ENCODE data around the gene SEPTIN2.

The SEPTIN2 gene

DNA sequence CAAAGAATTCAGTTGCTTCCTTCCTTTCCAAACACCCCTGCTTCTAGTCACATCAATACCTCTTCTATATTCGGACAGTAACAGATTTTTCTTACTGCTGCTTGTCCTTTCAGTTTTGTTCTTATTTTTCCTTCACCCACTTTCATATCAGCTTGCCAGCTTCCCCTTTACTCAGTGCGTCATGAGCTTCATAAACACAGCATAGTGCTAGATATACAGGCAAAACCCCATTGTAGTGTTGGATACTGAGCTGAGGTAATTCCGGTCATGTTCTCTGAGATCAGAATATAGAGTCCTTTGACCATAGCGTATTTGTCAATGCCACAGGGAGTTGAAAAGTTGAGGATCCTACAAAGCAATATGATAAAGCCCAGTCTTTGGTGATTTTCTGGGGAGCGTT is 42.7 kb downstream of the SEPTIN2 start:
- TF ChIP-seq, protein P1, sequence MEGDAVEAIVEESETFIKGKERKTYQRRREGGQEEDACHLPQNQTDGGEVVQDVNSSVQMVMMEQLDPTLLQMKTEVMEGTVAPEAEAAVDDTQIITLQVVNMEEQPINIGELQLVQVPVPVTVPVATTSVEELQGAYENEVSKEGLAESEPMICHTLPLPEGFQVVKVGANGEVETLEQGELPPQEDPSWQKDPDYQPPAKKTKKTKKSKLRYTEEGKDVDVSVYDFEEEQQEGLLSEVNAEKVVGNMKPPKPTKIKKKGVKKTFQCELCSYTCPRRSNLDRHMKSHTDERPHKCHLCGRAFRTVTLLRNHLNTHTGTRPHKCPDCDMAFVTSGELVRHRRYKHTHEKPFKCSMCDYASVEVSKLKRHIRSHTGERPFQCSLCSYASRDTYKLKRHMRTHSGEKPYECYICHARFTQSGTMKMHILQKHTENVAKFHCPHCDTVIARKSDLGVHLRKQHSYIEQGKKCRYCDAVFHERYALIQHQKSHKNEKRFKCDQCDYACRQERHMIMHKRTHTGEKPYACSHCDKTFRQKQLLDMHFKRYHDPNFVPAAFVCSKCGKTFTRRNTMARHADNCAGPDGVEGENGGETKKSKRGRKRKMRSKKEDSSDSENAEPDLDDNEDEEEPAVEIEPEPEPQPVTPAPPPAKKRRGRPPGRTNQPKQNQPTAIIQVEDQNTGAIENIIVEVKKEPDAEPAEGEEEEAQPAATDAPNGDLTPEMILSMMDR (IDR thresholded peaks at IDR 0.05) = no peak
- Mint-ChIP-seq H3K4me1 (peaks cover 53% of the 10 kb centered on the region), H3K27ac (no peak overlapping the region), H3K9me3 (no peaks in the 10 kb centered on the region), H3K27me3 (ENCODE audit: low read depth, poor library complexity) (peaks cover 2% of the 10 kb centered on the region), H3K36me3 (ENCODE audit: low read depth) (peaks cover 14% of the 10 kb centered on the region), H3K4me3 (peak overlapping the region; percentile 49)
- no peak for DNase-seq

DNA sequence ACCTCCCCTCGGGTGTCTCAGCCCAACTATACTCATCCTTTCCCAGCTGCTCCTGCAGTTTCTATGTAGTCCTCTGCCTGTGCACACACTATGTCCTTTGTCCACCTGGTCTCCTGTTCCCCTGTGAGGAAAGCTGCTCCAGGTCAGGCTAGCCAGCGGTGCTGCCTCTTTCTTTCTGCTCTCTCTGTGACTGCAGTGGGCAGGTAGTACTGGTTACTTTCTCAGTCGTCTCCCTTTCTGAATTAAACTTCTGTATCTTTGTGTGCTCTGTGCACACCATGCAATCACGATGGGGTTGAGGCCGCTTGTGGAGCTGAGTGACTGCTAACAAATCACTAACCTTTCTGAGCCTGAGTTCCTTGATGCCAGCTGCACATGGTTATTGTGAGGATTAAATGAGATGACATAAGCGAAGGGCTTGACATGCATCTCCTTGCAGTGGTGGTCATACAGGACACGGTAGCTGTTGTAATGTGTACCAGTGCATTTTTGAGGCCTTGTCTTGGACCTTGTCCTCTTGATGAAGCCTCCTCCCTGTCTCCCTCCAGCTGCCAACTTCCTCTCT is 43.8 kb downstream of the SEPTIN2 start:
- H3K36me3 Mint-ChIP-seq (ENCODE audit: low read depth) = peaks cover 18% of the 10 kb centered on the region
- H3K9me3 Mint-ChIP-seq = no peaks in the 10 kb centered on the region
- H3K27me3 Mint-ChIP-seq (ENCODE audit: low read depth, poor library complexity) = peaks cover 7% of the 10 kb centered on the region
- H3K4me1 Mint-ChIP-seq = peaks cover 42% of the 10 kb centered on the region
- DNase-seq = no peak
- no peak overlapping the region for H3K27ac Mint-ChIP-seq
- TF ChIP-seq, protein P1 (IDR thresholded peaks at IDR 0.05) = no peak
- no peak overlapping the region for H3K4me3 Mint-ChIP-seq

DNA sequence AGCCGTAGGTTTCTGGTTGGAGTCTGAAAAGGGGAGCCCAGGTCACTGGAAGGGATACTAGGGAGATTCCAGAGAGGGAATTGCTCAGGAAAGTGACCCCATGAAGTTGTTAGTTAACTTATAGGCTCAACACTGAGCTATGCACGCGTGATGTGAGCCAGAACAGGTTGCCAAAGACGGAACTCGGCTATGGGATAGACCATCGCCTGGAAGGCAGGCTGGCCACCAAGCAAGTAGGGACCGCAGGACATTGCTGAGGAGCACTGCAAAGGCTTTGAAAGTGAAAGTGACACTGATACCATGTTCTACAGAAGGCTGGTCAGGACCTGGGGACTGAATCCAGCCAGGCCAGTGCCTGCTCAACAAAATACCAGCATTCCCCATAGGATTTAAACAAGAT is 47.7 kb downstream of the SEPTIN2 start:
- Mint-ChIP-seq H3K9me3 (no peaks in the 10 kb centered on the region), H3K4me1 (peaks cover 28% of the 10 kb centered on the region), H3K27me3 (ENCODE audit: low read depth, poor library complexity) (peaks cover 7% of the 10 kb centered on the region), H3K36me3 (ENCODE audit: low read depth) (peaks cover 18% of the 10 kb centered on the region), H3K27ac (no peak overlapping the region), H3K4me3 (no peak overlapping the region)
- no peak for DNase-seq
- TF ChIP-seq, protein P1 (IDR thresholded peaks at IDR 0.05) = no peak

DNA sequence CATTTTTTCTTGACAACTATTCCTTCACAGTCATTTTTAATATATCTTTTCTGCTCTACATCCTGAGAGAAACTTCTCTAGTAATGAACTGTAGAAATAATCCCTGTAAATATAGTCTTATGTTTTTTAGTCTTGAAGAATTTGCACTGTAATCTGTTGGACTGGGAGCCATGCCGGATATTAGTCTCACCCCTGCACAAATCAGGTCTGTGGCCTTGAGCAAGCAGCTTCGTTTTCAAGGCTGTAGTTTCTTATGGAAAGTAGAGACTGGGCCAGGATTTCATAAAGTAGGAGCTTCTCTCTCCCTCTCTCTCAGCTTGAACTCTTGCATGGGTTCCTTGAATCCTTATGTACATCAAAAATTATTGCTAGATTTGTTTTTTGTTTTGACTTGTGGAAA is 49.1 kb downstream of the SEPTIN2 start:
- Mint-ChIP-seq H3K27ac (no peak overlapping the region), H3K27me3 (ENCODE audit: low read depth, poor library complexity) (peaks cover 7% of the 10 kb centered on the region), H3K4me3 (no peak overlapping the region), H3K9me3 (no peaks in the 10 kb centered on the region), H3K4me1 (peaks cover 19% of the 10 kb centered on the region), H3K36me3 (ENCODE audit: low read depth) (peaks cover 18% of the 10 kb centered on the region)
- TF ChIP-seq, protein P1 (IDR thresholded peaks at IDR 0.05) = no peak
- no peak for DNase-seq

DNA sequence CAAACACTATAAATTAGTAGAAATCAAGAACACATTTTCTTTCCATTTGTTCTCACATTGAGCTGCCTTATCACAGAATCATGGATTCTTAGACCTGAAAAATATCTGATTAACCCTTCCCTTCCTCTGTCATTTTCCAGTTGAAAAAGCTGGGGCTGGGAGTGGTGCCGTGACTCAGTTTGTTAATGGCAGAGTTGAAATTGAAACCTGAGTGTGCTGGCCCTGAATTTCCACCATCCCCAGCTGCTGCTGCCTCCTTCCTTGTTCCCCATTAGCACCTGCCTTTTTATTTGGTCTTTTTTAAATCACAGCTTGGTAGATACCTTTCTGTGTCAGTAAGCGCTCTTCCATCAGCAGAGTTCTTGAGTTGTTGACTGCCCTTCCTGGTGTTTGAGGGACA is 51.0 kb downstream of the SEPTIN2 start:
- TF ChIP-seq, protein P1 (IDR thresholded peaks at IDR 0.05) = no peak
- Mint-ChIP-seq H3K27me3 (ENCODE audit: low read depth, poor library complexity) (peaks cover 5% of the 10 kb centered on the region), H3K27ac (no peak overlapping the region), H3K36me3 (ENCODE audit: low read depth) (peaks cover 8% of the 10 kb centered on the region), H3K4me1 (peaks cover 5% of the 10 kb centered on the region), H3K4me3 (no peak overlapping the region), H3K9me3 (no peaks in the 10 kb centered on the region)
- DNase-seq = no peak

DNA sequence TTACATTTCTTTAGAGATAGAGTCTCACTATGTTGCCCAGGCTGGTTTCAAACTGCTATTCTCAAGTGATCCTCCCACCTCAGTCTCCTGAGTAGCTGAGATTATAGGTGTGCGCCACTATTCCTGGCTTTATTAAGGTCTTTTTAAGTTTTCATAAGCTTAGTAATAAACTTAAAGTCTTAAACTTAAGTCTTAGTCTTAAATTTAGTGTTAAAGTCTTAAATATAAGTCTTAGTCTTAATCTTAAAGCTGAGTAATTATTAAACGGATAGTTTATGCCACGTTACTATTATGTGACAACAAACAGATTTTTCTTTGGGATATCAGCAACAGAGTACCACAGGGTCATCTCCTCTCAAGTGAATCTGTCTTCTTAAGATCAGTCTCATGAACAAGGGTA is 52.9 kb downstream of the SEPTIN2 start:
- Mint-ChIP-seq H3K27me3 (ENCODE audit: low read depth, poor library complexity) (peaks cover 4% of the 10 kb centered on the region), H3K4me1 (peaks cover 16% of the 10 kb centered on the region), H3K9me3 (no peaks in the 10 kb centered on the region), H3K36me3 (ENCODE audit: low read depth) (peaks cover 7% of the 10 kb centered on the region), H3K4me3 (no peak overlapping the region), H3K27ac (no peak overlapping the region)
- no peak for DNase-seq
- TF ChIP-seq, protein P1 (IDR thresholded peaks at IDR 0.05) = no peak
